ENCODE data around the gene ZAP70.

DNA sequence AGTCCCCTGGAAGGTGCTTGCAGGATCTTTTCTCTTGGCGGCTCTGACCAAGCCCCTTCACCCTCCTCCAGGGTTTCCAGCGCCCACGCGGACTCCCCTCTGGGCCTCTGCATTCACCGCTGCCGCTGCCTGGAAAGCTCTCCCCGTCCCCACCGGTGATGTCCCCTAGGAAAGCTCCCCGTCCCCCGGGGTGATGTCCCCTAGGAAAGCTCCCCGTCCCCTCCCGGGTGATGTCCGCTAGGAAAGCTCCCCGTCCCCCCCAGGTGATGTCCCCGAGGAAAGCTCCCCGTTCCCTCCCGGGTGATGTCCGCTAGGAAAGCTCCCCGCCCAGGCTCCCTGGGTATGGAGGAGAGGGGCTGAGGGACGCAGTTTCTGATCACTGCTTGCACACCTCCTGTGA is 27.9 kb downstream of the ZAP70 start:
- TF ChIP-seq, protein P1, sequence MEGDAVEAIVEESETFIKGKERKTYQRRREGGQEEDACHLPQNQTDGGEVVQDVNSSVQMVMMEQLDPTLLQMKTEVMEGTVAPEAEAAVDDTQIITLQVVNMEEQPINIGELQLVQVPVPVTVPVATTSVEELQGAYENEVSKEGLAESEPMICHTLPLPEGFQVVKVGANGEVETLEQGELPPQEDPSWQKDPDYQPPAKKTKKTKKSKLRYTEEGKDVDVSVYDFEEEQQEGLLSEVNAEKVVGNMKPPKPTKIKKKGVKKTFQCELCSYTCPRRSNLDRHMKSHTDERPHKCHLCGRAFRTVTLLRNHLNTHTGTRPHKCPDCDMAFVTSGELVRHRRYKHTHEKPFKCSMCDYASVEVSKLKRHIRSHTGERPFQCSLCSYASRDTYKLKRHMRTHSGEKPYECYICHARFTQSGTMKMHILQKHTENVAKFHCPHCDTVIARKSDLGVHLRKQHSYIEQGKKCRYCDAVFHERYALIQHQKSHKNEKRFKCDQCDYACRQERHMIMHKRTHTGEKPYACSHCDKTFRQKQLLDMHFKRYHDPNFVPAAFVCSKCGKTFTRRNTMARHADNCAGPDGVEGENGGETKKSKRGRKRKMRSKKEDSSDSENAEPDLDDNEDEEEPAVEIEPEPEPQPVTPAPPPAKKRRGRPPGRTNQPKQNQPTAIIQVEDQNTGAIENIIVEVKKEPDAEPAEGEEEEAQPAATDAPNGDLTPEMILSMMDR (IDR thresholded peaks at IDR 0.05 in 2 of 3, conservative IDR thresholded peaks at IDR 0.05 in 1 of 3; ENCODE audit: control insufficient read depth in 2 of 3, extremely low read depth in 1 of 3, insufficient read depth in 1 of 3, low read depth in 3 of 3, low read length in 3 of 3), result no peak
- TF ChIP-seq BRCA1 (IDR thresholded peaks at IDR 0.05; ENCODE audit: low read depth, low read length) (no peak), IKZF2 (IDR thresholded peaks at IDR 0.05) (no peak), POLR2AphosphoS5 (IDR thresholded peaks at IDR 0.05; ENCODE audit: low read length) (no peak), POLR2A (IDR thresholded peaks at IDR 0.05; ENCODE audit: low read depth, low read length) (no peak), ETV6 (conservative IDR thresholded peaks at IDR 0.05 in 1 of 2, IDR thresholded peaks at IDR 0.05 in 1 of 2; ENCODE audit: borderline replicate concordance in 1 of 2, low read depth in 1 of 2) (no peak), CEBPB (IDR thresholded peaks at IDR 0.05; ENCODE audit: borderline replicate concordance in 1 of 2, low read depth in 2 of 2, low read length in 2 of 2) (no peak), EZH2 (IDR thresholded peaks at IDR 0.05; ENCODE audit: borderline replicate concordance, control insufficient read depth, low read depth, low read length) (no peak), CHD1 (IDR thresholded peaks at IDR 0.05; ENCODE audit: low read depth, low read length) (no peak), NR2C2 (IDR thresholded peaks at IDR 0.05; ENCODE audit: borderline replicate concordance, control insufficient read depth, insufficient read length, low read depth) (no peak)
- TF ChIP-seq, protein P2, sequence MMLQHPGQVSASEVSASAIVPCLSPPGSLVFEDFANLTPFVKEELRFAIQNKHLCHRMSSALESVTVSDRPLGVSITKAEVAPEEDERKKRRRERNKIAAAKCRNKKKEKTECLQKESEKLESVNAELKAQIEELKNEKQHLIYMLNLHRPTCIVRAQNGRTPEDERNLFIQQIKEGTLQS (IDR thresholded peaks at IDR 0.05; ENCODE audit: borderline replicate concordance, extremely low read depth, low read depth, low read length), result no peak
- TF ChIP-seq, protein P3, sequence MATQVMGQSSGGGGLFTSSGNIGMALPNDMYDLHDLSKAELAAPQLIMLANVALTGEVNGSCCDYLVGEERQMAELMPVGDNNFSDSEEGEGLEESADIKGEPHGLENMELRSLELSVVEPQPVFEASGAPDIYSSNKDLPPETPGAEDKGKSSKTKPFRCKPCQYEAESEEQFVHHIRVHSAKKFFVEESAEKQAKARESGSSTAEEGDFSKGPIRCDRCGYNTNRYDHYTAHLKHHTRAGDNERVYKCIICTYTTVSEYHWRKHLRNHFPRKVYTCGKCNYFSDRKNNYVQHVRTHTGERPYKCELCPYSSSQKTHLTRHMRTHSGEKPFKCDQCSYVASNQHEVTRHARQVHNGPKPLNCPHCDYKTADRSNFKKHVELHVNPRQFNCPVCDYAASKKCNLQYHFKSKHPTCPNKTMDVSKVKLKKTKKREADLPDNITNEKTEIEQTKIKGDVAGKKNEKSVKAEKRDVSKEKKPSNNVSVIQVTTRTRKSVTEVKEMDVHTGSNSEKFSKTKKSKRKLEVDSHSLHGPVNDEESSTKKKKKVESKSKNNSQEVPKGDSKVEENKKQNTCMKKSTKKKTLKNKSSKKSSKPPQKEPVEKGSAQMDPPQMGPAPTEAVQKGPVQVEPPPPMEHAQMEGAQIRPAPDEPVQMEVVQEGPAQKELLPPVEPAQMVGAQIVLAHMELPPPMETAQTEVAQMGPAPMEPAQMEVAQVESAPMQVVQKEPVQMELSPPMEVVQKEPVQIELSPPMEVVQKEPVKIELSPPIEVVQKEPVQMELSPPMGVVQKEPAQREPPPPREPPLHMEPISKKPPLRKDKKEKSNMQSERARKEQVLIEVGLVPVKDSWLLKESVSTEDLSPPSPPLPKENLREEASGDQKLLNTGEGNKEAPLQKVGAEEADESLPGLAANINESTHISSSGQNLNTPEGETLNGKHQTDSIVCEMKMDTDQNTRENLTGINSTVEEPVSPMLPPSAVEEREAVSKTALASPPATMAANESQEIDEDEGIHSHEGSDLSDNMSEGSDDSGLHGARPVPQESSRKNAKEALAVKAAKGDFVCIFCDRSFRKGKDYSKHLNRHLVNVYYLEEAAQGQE (IDR thresholded peaks at IDR 0.05; ENCODE audit: low read depth, low read length), result no peak
